Prostate gland (tissue), 2 donors: ENCODE data around the gene FBXL17.

ENCODE experiments used
- POLR2AphosphoS5 ChIP-seq: sonication (generic); formaldehyde crosslinking; IDR thresholded peaks from one replicate; pipeline ENCODE4 v1.6.1; 2017; ENCODE audit warnings: antibody characterized with exemption
- TF ChIP-seq, protein P1 (sequence below), 4 experiments: fragments of 200-600 bp in 2 of 4; fragments of 450-650 bp in 2 of 4; sonication (generic) in 2 of 4; IDR thresholded peaks; 1 replicate in 3 of 4; 2 replicates in 1 of 4; pipeline ENCODE4 v1.5.1; 2016 to 2019; ENCODE audit warnings: antibody characterized with exemption in 4 of 4, mild to moderate bottlenecking in 2 of 4, moderate library complexity in 2 of 4

- TF ChIP-seq, protein P1, sequence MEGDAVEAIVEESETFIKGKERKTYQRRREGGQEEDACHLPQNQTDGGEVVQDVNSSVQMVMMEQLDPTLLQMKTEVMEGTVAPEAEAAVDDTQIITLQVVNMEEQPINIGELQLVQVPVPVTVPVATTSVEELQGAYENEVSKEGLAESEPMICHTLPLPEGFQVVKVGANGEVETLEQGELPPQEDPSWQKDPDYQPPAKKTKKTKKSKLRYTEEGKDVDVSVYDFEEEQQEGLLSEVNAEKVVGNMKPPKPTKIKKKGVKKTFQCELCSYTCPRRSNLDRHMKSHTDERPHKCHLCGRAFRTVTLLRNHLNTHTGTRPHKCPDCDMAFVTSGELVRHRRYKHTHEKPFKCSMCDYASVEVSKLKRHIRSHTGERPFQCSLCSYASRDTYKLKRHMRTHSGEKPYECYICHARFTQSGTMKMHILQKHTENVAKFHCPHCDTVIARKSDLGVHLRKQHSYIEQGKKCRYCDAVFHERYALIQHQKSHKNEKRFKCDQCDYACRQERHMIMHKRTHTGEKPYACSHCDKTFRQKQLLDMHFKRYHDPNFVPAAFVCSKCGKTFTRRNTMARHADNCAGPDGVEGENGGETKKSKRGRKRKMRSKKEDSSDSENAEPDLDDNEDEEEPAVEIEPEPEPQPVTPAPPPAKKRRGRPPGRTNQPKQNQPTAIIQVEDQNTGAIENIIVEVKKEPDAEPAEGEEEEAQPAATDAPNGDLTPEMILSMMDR (IDR thresholded peaks at IDR 0.05) = peak in 2 of 4 experiments; percentile 35 to 51
- peak; percentile 33 for TF ChIP-seq POLR2AphosphoS5
Measured at GRCh38 chr5:108381954-108382783, at the start of gene FBXL17.
